Smooth muscle cell (in vitro differentiated cells): Measurements from ENCODE around the gene PIEZO1. TPM values are rescaled to one million over a fixed set of nuclear protein-coding genes. Genes with fewer than 3 reads are reported as not detected.
A peak's percentile ranks its signal among the peaks of the same experiment; 100 is the strongest.

ENCODE experiments used
- DNase-seq: peaks from one replicate; lab custom pipeline; 2025; ENCODE audit not compliant: unreplicated experiment; lab: John Stamatoyannopoulos, UW
- H2AFZ ChIP-seq: fragments of 200-600 bp; sonication (generic); 2 replicates; pipeline ENCODE4 v1.6.0; 2016; ENCODE audit warnings: antibody characterized with exemption, low read depth, mild to moderate bottlenecking
- H3F3A ChIP-seq: fragments of 200-600 bp; sonication (generic); 2 replicates; pipeline ENCODE4 v1.6.0; 2017; ENCODE audit warnings: antibody characterized with exemption, low read depth
- H3K27ac ChIP-seq: fragments of 200-600 bp; sonication (generic); 2 replicates; pipeline ENCODE4 v1.5.1; 2016; ENCODE audit warnings: low read depth, mild to moderate bottlenecking
- H3K27me3 ChIP-seq: fragments of 200-600 bp; sonication (generic); 2 replicates; pipeline ENCODE4 v1.6.1; 2016; ENCODE audit warnings: low read depth, mild to moderate bottlenecking
- H3K36me3 ChIP-seq: fragments of 200-600 bp; sonication (generic); 2 replicates; pipeline ENCODE4 v1.5.1; 2016; ENCODE audit warnings: low read depth
- H3K4me1 ChIP-seq: fragments of 200-600 bp; sonication (generic); 2 replicates; pipeline ENCODE4 v1.5.1; 2016; ENCODE audit warnings: low read depth
- H3K4me2 ChIP-seq: fragments of 200-600 bp; sonication (generic); 2 replicates; pipeline ENCODE4 v1.6.0; 2016; ENCODE audit warnings: mild to moderate bottlenecking
- H3K4me3 ChIP-seq: fragments of 200-600 bp; sonication (generic); 2 replicates; pipeline ENCODE4 v1.5.1; 2016; ENCODE audit warnings: mild to moderate bottlenecking
- H3K79me2 ChIP-seq: fragments of 200-600 bp; sonication (generic); 2 replicates; pipeline ENCODE4 v1.6.0; 2016; ENCODE audit warnings: low read depth, mild to moderate bottlenecking
- H3K9ac ChIP-seq: fragments of 200-600 bp; sonication (generic); 2 replicates; pipeline ENCODE4 v1.6.0; 2016; ENCODE audit warnings: low read depth
- H3K9me3 ChIP-seq: fragments of 200-600 bp; sonication (generic); replicated peaks from 2 replicates; pipeline ENCODE4 v1.5.1; 2016; ENCODE audit warnings: low read depth
- H4K20me1 ChIP-seq: fragments of 200-600 bp; sonication (generic); 2 replicates; pipeline ENCODE4 v1.6.0; 2016; ENCODE audit warnings: low read depth
- CTCF ChIP-seq: fragments of 200-600 bp; sonication (generic); IDR thresholded peaks from 2 replicates; pipeline ENCODE4 v1.5.1; 2017; ENCODE audit warnings: borderline replicate concordance, mild to moderate bottlenecking, antibody characterized with exemption; ENCODE audit not compliant: insufficient read depth, poor library complexity, severe bottlenecking
- WGBS: methylation state at CpG from one replicate; pipeline ENCODE4 v1.1.7; 2016; ENCODE audit warnings: low lambda C conversion rate; 5-methylcytosine and 5-hydroxymethylcytosine counted together
- polyA plus RNA-seq: library from polyadenylated mRNA; unstranded; fragments of >200 nt; fragmentation: Nextera tagmentation; extraction: Ambion mirVana; gene quantifications from 2 replicates; pipeline ENCODE4 v1.2.1, GENCODE V29; 2016
- total RNA-seq: library from RNA; depleted of rRNA; stranded (reverse); fragments of >200 nt; gene quantifications from 2 replicates; pipeline ENCODE4 v1.2.3, GENCODE V29; 2014

PIEZO1 gene
- total and polyA plus RNA-seq, 2 experiments from 2014 or later: 62.1 to 70.9 TPM

- Histone ChIP-seq H3F3A (peaks cover 14% of the 10 kb centered on the region), H3K4me2 (peak overlapping the region; percentile 78), H3K27me3 (no peaks in the 10 kb centered on the region), H3K79me2 (peaks cover 68% of the 10 kb centered on the region), H3K27ac (peak overlapping the region; percentile 83), H3K9ac (no peak overlapping the region), H2AFZ (no peak overlapping the region), H3K4me1 (peaks cover 55% of the 10 kb centered on the region), H3K4me3 (no peak overlapping the region), H3K9me3 (no peaks in the 10 kb centered on the region), H3K36me3 (no peaks in the 10 kb centered on the region), H4K20me1 (peaks cover 95% of the 10 kb centered on the region)
- no peak for DNase-seq
- no peak for TF ChIP-seq CTCF
- 72% methylated on average over 14 of the region's 19 CpGs for WGBS
Observed at GRCh38 chr16:88771294-88771772, 13.7 kb downstream of the PIEZO1 start.

GRCh38 chr16:88770461-88771293 lies 14.3 kb downstream of the PIEZO1 start:
- H3K36me3 ChIP-seq: no peaks in the 10 kb centered on the region
- peak overlapping the region; percentile 50 for H3K9ac ChIP-seq
- H3K27me3 ChIP-seq: no peaks in the 10 kb centered on the region
- no peak overlapping the region for H3K4me3 ChIP-seq
- no peak for TF ChIP-seq CTCF
- H3K27ac ChIP-seq: peak overlapping the region; percentile 83
- H2AFZ ChIP-seq: no peak overlapping the region
- H3K4me2 ChIP-seq: peak overlapping the region; percentile 78
- peaks cover 14% of the 10 kb centered on the region for H3F3A ChIP-seq
- 21% methylated on average over 41 of the region's 41 CpGs for WGBS
- no peaks in the 10 kb centered on the region for H3K9me3 ChIP-seq
- peaks cover 55% of the 10 kb centered on the region for H3K4me1 ChIP-seq
- H3K79me2 ChIP-seq: peaks cover 71% of the 10 kb centered on the region
- H4K20me1 ChIP-seq: peaks cover 97% of the 10 kb centered on the region
- DNase-seq: peak; percentile 76

- Histone ChIP-seq H3K79me2 (peaks cover 71% of the 10 kb centered on the region), H3K27me3 (no peaks in the 10 kb centered on the region), H3K9me3 (no peaks in the 10 kb centered on the region), H3K36me3 (no peaks in the 10 kb centered on the region), H3K4me3 (no peak overlapping the region), H2AFZ (no peak overlapping the region), H3K4me1 (peaks cover 55% of the 10 kb centered on the region), H3F3A (peaks cover 14% of the 10 kb centered on the region), H3K9ac (peak overlapping the region; percentile 50), H3K4me2 (peak overlapping the region; percentile 78), H3K27ac (peak overlapping the region; percentile 83), H4K20me1 (peaks cover 97% of the 10 kb centered on the region)
- 58% methylated on average over 28 of the region's 30 CpGs for WGBS
- DNase-seq: no peak
- no peak for TF ChIP-seq CTCF
Observed at GRCh38 chr16:88769617-88770460, 15.2 kb downstream of the PIEZO1 start.
